Stimulated activated CD8-positive, alpha-beta memory T cell treated with anti-CD3 and anti-CD28 coated beads, Interleukin-4, amount 100 ng/mL, for 4 hours (primary cell): ENCODE data around the gene BICRA.
"Not testable (repeated sequence)": the region's sequence is repeated elsewhere in the genome, so short reads cannot be mapped to it uniquely, and the experiment has no call there.

Experiments used
- DNase-seq, 2 donors: peaks; one replicate each; pipeline ENCODE4 v3.0.0-alpha.2; 2020; ENCODE audit warnings: low read depth in 2 of 2, low spot score in 1 of 2

BICRA gene

GRCh38 chr19:47608969-47609905 lies at the start of gene BICRA:
Gene BICRA (plus strand): TSS chr19:47609134. CDS start chr19:47673575, 64,441 bp downstream.
- peak; percentile 42 to 58 for DNase-seq

- DNase-seq, result no peak
Observed at GRCh38 chr19:47560999-47561398, 47.9 kb upstream of the BICRA start.

- DNase-seq, result no peak
Observed at GRCh38 chr19:47561440-47562057, 47.4 kb upstream of the BICRA start.

GRCh38 chr19:47564081-47564480 lies 44.9 kb upstream of the BICRA start:
- DNase-seq, result no peak

GRCh38 chr19:47569331-47569730 lies 39.6 kb upstream of the BICRA start:
- no peak for DNase-seq

GRCh38 chr19:47572635-47573034 lies 36.3 kb upstream of the BICRA start:
- DNase-seq, result no peak

- DNase-seq, result peak; percentile 78 to 81
Observed at GRCh38 chr19:47573071-47574026, 35.6 kb upstream of the BICRA start, which contains the start of gene ZNF541. Gene ZNF541 (minus strand): TSS chr19:47573148. CDS start chr19:47555856, 17,292 bp downstream.

GRCh38 chr19:47580397-47580796 lies 28.5 kb upstream of the BICRA start:
- no peak for DNase-seq

GRCh38 chr19:47581605-47582319 lies 27.2 kb upstream of the BICRA start:
- no peak for DNase-seq

GRCh38 chr19:47582320-47582909 lies 26.5 kb upstream of the BICRA start:
- no peak for DNase-seq

- not testable (repeated sequence) for DNase-seq
Observed at GRCh38 chr19:47583161-47583560, 25.8 kb upstream of the BICRA start.

- DNase-seq, result no peak
Observed at GRCh38 chr19:47587295-47587694, 21.6 kb upstream of the BICRA start.

- no peak for DNase-seq
Observed at GRCh38 chr19:47589824-47590223, 19.1 kb upstream of the BICRA start.

GRCh38 chr19:47593860-47594259 lies 15.1 kb upstream of the BICRA start:
- DNase-seq, result no peak

GRCh38 chr19:47595944-47596343 lies 13.0 kb upstream of the BICRA start:
- no peak for DNase-seq

- DNase-seq, result no peak
Observed at GRCh38 chr19:47598407-47599349, 10.3 kb upstream of the BICRA start.

GRCh38 chr19:47599671-47600245 lies 9.2 kb upstream of the BICRA start:
- DNase-seq, result not testable (repeated sequence)
